GM19438 (cell line): ENCODE measurements around the gene CSNK1G2.

Source experiments
- ATAC-seq: cut with Tn5 transposase; IDR thresholded peaks from one replicate; pipeline ENCODE4 v1.9.1; 2021; ENCODE audit warnings: low read depth; ENCODE audit not compliant: unreplicated experiment

Gene CSNK1G2

DNA sequence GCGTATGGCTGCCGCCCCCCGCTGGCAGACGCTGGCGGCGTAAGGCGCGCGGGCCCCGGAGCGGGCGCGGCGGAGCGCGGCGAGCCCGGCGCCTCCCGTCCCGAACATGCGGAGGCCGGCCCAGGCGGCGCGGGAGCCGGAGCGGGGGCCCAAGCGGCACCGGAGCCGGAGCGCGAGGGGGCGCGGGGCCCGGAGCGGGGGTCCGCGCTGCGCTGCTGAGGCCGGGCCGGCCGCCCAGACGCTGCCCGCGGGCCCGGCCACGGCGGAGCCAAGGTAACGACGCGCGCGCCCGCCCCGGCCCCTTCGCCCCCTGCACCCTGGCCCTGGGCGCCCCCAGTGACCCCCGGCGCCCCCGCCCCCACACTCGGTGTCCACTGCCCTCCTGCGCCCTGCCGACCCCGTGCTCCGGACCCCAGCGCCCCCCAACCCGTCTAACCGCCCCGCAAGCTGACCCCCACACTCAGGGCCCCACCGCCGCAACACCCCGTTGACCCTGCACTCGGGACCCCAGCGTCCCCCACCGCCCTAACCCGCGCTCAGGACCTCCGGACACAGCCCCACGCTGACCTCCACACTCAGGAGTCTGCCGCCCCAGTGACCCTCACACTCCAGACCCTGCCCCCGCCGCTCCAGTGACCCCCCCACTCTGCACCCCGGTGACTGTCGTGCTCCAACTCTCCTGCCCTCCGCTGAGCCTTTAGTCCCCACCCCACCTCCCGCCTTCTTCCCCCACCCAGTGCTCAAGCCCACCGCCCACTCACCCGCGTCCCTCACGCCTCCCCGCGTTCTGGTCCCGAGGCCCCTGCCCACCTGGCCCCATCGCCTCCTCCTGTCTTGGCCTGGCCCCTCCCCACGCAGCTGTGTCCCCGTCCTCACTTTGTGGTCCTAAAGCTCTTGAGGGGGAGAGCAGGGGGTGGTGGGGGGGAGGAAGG lies at the start of gene CSNK1G2:
TSS of gene CSNK1G2 (plus strand) at position 27 of the 932 bp plus-strand sequence. CDS start 28,601 bp downstream, outside the sequence.
- ATAC-seq: peak; percentile 42

DNA sequence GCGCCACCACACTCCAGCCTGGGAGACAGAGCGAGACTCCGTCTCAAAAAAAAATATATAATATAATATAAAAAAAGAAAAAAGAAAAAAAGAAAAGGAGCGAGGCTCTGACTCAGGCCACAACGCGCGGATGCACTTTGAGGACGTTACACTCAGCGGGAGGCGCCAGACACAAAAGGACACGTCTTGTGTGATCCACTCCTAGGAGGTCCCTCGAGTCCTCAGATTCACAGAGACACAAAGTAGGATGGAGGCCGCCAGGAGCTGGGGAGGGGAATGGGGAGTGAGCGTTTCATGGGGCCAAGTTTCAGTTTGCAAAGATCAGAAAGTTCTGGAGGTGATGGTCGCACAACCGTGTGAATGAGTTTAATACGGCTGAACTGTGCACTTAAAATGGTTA lies 47.2 kb upstream of the CSNK1G2 start:
- no peak for ATAC-seq

DNA sequence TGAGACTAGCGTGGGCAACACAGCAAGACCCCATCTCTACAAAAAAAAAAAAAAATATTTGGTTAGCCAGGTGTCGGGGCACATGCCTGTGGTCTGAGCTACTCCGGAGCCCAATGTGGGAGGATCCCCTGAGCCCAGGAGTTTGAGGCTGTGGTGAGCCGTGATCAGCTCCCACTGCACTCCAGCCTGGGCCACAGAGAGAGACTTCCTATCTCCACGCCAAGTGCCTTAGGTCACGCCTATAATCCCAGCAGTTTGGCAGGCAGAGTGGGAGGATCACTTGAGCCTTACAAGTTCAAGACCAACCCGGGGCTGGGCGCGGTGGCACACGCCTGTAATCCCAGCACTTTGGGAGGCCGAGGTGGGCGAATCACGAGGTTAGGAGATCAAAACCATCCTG lies 44.5 kb upstream of the CSNK1G2 start:
- ATAC-seq: no peak

DNA sequence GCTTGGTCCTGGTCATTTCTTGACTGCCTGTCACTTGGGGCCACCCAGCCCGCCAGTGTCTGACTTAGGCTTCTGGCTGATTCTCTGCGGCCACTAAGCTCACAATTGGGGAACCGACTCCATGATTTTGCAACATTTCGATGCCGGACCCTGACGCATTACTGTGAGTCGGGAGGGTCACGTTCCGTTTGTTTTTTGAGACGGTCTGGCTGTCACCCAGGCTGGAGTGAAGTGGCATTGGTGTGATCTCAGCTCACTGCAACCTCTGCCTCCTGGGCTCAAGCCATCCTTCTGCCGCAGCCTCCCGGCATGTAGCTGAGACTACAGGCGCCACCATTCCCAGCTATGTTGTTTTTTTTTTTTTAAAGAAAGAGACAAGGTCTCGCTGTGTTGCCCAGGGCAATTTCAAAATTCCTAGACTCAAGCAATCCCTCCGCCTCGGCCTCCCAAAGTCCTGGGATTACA lies 39.0 kb upstream of the CSNK1G2 start:
- no peak for ATAC-seq

DNA sequence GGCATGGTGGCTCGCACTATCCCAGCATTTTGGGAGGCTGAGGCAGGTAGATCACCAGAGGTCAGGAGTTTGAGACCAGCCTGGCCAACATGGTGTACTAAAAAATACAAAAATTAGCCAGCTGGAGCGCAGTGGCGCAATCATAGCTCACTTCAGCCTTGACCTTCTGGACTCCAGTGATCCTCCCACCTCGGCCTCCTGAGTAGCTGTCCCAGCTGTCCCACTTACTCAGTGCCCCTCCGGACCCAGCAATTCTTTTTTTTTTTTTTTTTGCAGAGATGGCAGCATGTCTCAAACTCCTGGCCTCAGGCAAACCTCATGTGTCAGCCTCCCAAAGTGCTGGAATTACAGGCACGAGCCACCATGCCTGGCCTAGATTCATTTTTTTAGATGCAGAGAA lies 38.0 kb upstream of the CSNK1G2 start:
- no peak for ATAC-seq

DNA sequence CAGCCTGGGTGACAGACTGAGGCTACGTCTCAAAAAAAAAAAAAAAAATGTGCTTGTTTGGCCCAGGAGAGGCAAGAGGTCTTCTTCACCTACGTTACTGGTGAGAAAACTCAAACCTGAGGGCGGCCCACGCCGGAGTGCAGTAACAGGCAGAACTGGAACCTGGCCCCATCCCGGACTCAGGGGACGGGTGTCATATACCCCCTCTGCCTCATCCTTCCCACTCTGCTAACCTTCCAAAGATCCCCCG lies 36.2 kb upstream of the CSNK1G2 start:
- no peak for ATAC-seq

DNA sequence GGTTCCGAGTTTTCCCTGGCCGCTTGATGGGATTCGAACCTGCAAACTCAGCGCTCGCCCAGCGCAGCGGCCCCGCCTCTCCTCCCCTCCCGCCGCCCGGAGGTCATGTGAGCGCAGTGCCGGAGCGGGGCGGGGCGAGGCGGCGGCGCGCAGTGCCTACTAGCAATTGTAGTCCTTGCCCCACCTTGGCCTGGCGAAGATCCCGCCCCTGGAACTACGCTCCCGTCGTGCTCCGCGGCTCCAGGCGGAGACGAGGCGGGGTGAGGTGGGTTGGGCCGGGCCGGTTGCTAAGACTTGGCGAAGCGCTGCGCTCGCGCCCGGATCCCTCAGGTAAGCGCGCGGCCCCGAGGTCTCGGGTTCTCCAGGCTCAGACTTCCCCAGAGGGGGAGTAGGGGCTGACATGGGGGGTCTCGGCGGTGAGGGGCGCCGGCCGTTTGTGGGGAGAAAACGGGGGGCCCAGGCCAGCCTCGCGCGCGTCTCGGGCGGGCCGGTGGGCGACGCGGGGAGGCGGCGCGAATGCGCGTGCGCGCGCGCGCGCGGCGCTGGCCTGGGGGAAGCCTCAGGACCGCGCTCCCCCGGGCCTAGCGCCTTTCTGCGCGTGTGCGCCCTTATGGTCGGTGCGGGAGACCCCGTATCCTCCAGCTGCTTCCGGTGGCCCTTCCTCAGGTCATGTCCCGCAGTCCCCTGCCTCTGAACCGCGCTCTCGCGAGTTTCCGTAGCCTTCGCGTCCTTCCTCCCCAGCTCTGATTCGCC lies 35.7 kb upstream of the CSNK1G2 start, which contains the start of the genes ADAT3 and SCAMP4:
TSS of gene ADAT3 (plus strand) at position 290 of the 753 bp plus-strand sequence. CDS start 6,649 bp downstream, outside the sequence.
TSS of gene SCAMP4 (plus strand) at position 290 of the 753 bp plus-strand sequence. CDS start 9,621 bp downstream, outside the sequence.
- ATAC-seq: peak; percentile 80

DNA sequence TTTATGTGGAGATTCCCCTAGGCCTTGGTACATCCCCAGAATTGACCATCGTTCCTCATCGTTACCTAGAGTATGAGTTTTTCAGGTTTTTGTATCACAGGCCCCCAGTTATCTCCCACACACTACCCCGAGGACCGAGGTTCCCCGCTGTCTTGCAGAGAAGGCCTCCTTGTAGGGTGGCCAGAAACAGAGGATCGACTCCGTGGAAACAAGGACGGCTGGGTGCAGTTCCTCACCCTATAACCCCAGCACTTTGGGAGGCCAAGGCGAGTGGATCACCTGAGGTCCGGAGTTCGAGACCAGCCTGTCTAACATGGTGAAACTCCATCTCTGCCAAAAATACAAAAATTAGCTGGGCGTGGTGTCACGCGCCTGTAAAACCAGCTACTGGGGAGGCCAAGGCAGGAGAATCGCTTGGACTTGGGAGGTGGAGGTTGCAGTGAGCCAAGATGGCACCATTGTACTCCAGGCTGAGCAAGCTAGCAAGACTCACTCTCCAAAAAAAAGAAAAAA lies 35.1 kb upstream of the CSNK1G2 start:
- ATAC-seq: no peak

DNA sequence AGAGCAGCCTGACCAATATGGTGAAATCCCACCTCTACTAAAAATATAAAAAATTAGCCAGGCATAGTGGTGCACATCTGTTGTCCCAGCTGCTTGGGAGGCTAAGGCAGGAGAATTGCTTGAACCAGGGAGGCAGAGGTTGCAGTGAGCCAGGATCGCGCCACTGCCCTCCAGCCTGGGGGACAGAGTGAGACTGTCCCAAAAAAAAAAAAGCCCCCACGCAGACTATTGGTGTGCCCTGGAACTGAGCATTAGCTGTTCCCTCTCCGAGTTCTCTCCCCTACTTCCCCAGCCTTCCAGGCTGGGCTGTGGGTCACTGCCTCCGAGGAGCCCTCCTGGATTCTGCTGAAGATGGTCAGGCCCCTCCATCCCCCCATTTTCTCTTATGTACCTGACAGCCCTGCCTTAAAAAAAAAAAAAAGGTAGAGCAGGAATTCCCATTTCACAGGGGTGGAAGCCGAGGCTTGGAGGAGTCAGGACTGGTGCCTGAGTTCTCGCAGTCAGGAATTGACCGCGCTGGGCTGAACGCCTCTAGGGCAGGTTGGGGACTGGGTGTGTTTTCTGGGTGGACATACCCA lies 33.9 kb upstream of the CSNK1G2 start:
- ATAC-seq: no peak

DNA sequence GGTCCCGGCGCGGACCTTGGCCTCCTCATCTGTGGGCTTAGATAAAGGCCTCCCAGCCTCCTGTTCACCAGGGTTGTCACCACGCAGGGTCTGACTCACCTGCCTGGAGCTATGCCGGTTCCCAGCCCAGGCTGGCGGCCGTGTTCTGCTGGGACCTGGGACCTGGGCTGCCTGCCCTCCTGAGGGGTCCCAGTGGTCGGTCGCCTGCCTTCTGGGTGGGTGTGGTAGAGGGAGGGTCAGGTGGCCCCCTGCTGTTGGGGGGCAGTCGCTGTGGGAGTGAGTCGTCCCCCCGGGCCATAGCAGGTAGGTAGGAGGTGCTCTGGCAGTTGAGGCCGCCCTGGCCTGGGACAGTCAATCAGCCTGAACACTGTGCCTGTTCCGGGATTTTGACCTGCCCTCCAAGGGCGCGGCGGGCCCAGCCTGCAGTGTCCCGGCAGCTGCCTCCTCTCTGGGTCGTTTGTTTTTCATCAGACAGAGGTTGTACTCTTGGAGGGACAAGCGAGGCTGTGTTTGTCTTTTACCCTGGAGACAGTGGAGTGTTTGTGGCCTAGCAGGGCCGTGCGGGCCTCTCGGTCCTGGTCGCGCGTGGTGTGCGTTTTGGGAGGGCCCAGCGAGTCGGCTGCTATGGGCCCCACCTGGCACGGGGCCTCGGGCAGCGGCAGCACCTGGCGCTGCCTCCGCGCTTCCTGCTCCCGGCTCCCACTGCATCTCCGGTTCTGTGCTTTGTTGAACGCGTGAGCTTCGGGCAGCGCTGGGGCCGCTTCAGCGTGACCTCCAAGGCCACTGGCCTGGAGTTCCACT lies 33.2 kb upstream of the CSNK1G2 start:
- ATAC-seq: no peak

DNA sequence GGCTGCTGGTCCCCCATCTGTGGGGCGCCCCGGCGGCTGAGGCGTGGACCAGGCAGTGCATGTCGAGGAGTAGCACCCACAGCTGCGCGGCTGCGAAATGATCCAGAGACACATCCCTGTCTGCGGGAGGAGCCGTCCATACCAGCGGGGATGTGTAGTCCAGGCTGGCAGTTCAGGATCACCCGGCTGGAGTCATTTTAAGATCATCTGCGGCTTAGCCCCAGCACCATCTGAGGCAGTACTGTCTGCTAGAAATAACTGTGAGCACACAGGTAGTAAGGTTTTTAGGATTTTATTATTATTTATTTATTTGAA lies 32.7 kb upstream of the CSNK1G2 start:
- no peak for ATAC-seq

DNA sequence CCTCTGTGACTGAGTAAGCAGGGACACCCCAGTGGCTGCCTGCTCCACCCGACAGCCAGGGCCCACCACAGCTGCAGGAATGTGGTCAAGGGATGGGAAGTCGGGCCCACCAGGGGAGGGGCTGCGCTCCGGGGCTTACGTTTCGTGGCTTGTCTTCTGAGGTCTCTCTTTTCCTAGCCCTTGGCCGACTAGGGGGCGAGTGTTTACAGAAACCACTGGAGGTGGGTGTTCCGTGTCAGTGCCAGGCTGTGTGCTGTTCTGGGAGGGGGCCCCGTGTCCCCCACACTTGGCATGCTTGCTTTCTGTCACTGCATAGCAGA lies 31.3 kb upstream of the CSNK1G2 start:
- ATAC-seq: no peak

DNA sequence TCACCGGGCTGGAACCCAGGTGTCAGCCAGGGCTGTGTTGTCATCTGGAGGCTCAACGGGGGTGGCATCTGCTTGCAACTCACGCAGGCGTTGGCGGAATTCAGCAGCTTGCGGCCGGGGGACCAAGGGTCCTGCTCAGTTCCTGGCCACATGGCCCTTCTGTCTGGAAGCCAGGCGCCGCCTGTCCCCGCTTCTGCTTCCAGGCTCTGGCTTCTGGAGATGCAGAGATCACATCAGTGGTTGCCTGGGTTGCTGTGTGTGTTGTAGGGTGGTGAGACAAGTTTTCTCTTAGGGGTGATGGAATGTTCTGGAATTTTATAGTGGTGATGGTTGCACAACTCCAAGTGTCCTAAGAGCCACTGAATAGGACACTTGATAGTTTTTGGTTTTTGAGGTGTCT lies 30.8 kb upstream of the CSNK1G2 start:
- no peak for ATAC-seq

DNA sequence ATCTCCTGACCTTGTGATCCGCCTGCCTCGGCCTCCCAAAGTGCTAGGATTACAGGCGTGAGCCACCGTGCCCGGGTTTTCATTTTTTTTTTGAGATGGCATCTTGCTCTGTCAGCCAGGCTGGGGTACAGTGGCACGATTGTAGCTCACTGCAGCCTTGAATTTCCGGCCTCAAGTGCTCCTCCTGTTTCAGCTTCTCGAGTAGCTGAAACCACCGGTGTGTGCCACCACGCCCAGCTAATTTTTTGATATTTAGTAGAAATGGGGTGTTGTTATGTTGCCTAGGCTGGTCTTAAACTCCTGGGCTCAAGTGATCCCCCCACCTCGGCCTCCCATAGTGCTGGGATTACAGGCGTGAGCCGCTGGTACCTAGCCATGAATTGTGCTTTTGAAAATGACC lies 29.9 kb upstream of the CSNK1G2 start:
- ATAC-seq: no peak

DNA sequence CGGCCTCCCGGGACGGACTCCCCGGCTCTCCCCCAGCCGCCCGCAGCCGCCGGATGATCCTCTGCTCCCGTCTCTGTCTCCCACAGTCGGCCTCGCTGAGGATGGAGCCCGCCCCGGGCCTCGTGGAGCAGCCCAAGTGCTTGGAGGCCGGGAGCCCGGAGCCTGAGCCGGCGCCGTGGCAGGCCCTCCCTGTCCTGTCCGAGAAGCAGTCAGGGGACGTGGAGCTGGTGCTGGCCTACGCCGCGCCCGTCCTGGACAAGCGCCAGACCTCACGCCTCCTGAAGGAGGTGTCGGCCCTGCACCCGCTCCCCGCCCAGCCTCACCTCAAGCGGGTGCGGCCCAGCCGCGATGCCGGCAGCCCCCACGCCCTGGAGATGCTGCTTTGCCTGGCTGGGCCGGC lies 29.0 kb upstream of the CSNK1G2 start:
- ATAC-seq: no peak

DNA sequence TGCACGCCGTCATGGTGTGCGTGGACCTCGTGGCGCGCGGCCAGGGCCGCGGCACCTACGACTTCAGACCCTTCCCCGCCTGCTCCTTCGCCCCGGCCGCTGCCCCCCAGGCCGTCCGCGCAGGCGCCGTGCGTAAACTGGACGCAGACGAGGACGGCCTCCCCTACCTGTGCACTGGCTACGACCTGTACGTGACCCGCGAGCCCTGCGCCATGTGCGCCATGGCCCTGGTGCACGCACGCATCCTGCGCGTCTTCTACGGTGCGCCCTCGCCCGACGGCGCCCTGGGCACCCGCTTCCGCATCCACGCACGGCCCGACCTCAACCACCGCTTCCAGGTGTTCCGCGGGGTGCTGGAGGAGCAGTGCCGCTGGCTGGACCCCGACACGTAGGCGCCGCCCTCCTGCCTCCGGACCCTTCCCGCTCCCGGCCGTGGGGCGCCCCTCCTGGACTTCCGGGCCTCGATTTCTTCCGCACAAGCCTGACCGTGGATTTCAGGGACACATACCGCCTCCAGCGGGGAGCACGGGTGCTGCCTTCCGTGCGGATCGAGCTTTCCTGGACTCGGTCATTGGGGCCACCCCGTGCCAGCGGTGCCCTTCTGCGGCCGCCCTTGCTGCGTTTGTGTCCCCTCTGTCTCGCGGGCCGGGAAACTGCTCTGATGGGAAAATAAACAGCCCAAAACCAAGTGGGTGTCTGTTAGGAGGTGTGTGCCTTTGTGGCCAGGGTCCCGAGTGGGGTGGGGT lies 28.0 kb upstream of the CSNK1G2 start:
- no peak for ATAC-seq

DNA sequence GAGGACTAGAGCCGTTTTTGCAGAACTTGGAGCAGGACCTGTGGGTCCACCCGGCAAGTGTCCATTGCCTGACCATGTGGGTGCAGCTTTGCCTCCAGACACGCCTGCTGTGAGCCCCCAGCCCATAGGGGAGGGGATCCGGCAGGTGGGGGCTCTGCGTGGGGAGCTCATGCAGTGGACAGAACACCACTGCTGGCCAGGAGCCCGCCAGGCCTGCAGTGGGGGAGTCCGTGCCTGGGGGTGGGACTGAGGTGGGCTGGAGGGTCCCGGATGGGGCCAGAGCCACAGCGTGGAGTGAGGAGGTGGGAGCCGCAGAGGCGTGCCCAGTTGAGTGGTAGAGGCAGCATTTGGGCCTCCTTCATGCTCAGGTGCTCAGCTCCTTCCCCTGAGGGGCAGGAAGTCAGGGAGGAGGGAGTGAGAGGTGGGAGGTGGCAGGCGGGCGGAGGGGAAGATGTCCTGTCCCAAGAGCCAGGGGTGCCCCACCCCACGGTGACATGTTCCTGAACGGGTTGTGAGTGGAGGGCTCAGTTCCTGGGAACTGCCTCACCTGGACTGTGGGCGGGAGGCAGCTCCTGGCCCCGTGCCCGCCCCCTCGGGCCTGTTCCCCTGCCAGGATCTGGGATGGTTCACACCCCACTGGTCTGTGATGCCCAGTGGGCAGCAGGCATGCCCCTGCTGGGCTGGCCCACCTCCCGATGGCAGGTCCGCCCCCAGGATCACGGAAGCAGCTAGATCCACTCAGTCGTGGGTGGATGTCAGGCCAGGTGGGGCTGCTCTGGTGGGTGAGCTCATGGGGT lies 27.0 kb upstream of the CSNK1G2 start:
- no peak for ATAC-seq

DNA sequence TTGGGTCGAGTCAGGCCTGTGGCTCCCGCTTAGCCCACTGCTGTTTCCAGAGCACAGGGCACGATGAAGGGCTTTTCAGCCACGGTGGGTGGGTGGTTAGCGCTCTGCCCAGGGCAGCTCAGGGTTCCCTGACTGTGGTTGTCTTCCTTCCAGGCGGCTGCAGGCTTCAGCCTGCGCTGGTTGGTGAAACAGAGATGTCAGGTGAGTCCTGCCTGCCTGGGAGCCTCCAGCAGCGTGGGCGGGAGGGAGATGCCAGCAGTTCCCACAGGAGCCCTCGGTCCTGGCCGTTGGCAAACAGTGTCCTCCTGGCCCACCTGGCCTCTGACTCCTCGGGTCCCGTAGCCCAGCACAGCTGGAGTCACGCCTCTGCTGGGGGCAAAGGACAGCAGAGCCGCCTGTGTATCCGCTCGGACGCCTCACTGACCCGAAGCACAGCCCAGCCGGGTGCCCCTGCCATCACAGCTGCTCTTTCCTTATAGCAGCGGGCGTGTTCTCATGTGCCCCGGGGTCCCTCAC lies 26.1 kb upstream of the CSNK1G2 start:
- ATAC-seq: no peak

DNA sequence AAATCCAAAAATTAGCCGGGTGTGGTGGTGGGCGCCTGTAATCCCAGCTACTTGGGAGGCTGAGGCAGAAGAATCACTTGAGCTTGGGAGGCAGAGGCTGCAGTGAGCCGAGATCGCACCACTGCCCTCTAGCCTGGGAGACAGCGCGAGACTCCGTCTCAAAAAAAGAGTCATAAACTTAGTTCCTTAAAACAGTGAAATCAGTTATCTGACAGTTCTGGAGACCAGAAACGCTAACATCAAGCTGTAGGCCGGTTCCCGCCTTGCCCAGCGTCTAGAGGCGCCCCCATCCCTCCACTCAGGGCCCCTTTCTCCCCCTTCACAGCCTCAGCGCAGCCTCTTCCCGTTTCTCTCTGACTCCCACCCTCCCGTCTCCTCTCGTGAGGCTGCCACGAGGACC lies 23.8 kb upstream of the CSNK1G2 start:
- no peak for ATAC-seq
